Omental fat pad (tissue), 4 donors: ENCODE measurements around the gene SEBOX. TPM values are rescaled to one million over a fixed set of nuclear protein-coding genes. Genes with fewer than 3 reads are reported as not detected.
A peak's percentile ranks its signal among the peaks of the same experiment; 100 is the strongest.

ENCODE experiments used
- ATAC-seq: fragments of 150-250 bp; one replicate; pipeline ENCODE4 v1.9.1; 2016; ENCODE audit warnings: mild to moderate bottlenecking, moderate library complexity; ENCODE audit not compliant: low FRiP score
- DNase-seq: peaks from one replicate; pipeline ENCODE4 v3.0.0-alpha.2; 2019; ENCODE audit warnings: low spot score
- total RNA-seq, 4 donors: library from RNA; depleted of rRNA; stranded (reverse); fragments of >200 nt; gene quantifications; one replicate each; pipeline ENCODE4 v1.1.0, GENCODE V29; 2016
- TF ChIP-seq, protein P1 (sequence below), 3 donors: fragments of 450-650 bp; IDR thresholded peaks; one replicate each; pipeline ENCODE4 v1.5.1; 2016 to 2017; ENCODE audit warnings: antibody characterized with exemption in 3 of 3, mild to moderate bottlenecking in 3 of 3, moderate library complexity in 2 of 3

SEBOX gene
- total RNA-seq, 4 donors from 2014 or later = not detected

- no peak for DNase-seq
- TF ChIP-seq, protein P1, sequence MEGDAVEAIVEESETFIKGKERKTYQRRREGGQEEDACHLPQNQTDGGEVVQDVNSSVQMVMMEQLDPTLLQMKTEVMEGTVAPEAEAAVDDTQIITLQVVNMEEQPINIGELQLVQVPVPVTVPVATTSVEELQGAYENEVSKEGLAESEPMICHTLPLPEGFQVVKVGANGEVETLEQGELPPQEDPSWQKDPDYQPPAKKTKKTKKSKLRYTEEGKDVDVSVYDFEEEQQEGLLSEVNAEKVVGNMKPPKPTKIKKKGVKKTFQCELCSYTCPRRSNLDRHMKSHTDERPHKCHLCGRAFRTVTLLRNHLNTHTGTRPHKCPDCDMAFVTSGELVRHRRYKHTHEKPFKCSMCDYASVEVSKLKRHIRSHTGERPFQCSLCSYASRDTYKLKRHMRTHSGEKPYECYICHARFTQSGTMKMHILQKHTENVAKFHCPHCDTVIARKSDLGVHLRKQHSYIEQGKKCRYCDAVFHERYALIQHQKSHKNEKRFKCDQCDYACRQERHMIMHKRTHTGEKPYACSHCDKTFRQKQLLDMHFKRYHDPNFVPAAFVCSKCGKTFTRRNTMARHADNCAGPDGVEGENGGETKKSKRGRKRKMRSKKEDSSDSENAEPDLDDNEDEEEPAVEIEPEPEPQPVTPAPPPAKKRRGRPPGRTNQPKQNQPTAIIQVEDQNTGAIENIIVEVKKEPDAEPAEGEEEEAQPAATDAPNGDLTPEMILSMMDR (IDR thresholded peaks at IDR 0.05) = no peak
- peak; percentile 43 for ATAC-seq
Measured at GRCh38 chr17:28335959-28336871, 28.8 kb downstream of the SEBOX start.

- ATAC-seq = peak; percentile 98
- peak; percentile 86 for DNase-seq
- TF ChIP-seq, protein P1 (IDR thresholded peaks at IDR 0.05) = no peak
Measured at GRCh38 chr17:28335201-28335958, 29.6 kb downstream of the SEBOX start, which contains the start of the genes IFT20 and TNFAIP1. Gene IFT20 (minus strand): TSS chr17:28335472. CDS start chr17:28331985, 3,487 bp downstream. Gene TNFAIP1 (plus strand): TSS chr17:28335761. CDS start chr17:28339522, 3,761 bp downstream.

DNA sequence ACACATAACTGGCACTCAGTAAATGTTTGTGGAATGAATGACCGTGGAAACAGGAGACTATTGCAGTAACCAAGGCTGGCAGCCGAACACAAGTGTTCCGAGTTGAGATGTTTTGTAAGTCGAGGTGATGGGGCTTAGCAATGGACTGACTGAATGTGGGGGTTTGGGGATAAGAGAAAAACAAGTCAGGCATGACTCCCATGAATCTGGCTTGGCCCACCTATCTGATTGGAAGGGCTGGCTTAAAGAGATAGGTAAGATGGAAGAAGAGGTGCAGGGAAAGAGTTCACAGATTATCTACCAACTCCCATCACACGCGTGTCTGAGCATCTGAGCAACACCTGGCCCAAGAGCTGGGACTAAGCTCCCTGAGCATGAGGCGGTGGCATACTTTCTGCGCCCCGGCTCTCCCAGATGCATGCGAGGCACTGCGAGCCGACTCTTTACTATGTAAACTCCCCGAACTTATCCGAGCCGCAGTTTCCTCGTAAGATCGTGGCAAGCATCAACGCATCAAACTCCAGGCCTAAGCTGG, 30.3 kb downstream of the SEBOX start:
- TF ChIP-seq, protein P1 (IDR thresholded peaks at IDR 0.05) = no peak
- ATAC-seq (no peak), DNase-seq (no peak)

GRCh38 chr17:28334171-28334570, 30.8 kb downstream of the SEBOX start:
- TF ChIP-seq, protein P1 (IDR thresholded peaks at IDR 0.05) = no peak
- DNase-seq = no peak
- no peak for ATAC-seq

DNA sequence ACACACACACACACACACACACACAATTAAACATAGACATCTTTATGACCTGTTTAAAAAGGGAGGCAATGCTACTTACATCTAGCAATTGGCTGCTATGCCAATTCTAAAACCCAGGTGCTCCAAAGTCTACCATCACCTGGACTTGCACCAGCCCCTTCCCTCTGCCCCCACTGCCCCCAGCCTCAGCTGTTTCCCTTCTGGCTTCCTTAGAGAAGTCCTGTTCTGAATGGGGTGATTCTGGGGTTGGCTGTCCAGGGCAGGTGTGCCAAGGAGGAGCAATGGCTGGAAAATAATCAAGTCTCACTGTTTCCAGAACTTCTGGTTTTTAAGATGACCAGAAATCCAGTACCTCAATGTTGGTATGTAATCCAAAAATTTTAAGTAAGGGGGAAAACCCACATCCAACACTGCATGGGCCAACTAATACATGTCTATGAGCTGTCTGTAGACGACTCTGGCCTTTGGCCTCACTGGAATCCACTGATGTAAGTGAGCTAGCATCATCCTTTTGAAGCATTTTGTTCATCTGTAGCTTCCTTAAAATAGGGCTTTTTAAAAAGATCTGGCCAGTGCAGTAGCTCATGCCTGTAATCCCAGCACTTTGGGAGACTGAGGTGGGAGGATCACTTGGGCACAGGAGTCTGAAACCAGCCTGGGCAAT, 31.8 kb downstream of the SEBOX start:
- no peak for ATAC-seq
- no peak for DNase-seq
- TF ChIP-seq, protein P1 (IDR thresholded peaks at IDR 0.05) = no peak

GRCh38 chr17:28331891-28332420, 33.0 kb downstream of the SEBOX start:
- TF ChIP-seq, protein P1 (IDR thresholded peaks at IDR 0.05) = no peak
- no peak for ATAC-seq
- DNase-seq = no peak
